Liver (tissue), 3 donors: ENCODE results near the gene MAPT.

ENCODE experiments used
- GABPA ChIP-seq, 2 donors: IDR thresholded peaks in 1 of 2; conservative IDR thresholded peaks in 1 of 2; 2 replicates each; pipeline ENCODE4 v1.6.1; 2016; ENCODE audit warnings: antibody characterized with exemption in 2 of 2, mild to moderate bottlenecking in 1 of 2, moderate library complexity in 1 of 2
- REST ChIP-seq: IDR thresholded peaks from 2 replicates; pipeline ENCODE4 v1.6.1; 2016; ENCODE audit warnings: antibody characterized with exemption, mild to moderate bottlenecking
- RXRA ChIP-seq, 2 donors: IDR thresholded peaks; 2 replicates each; pipeline ENCODE4 v1.6.1; 2017 to 2018; ENCODE audit warnings: antibody characterized with exemption in 2 of 2, mild to moderate bottlenecking in 1 of 2
- TF ChIP-seq, protein P1 (sequence below): IDR thresholded peaks from 2 replicates; pipeline ENCODE4 v1.6.1; 2016; ENCODE audit warnings: antibody characterized with exemption
- TF ChIP-seq, protein P2 (sequence below): fragments of 150-350 bp; IDR thresholded peaks from 2 replicates; pipeline ENCODE4 v1.5.1; 2017; ENCODE audit warnings: improper control_type of control experiment, low read depth, low read length; ENCODE audit not compliant: missing input control
- TF ChIP-seq, protein P3 (sequence below): IDR thresholded peaks from 2 replicates; pipeline ENCODE4 v1.6.1; 2016; ENCODE audit warnings: antibody characterized with exemption
- donor health status: healthy.
- donor health status: healthy.

- TF ChIP-seq, protein P1, sequence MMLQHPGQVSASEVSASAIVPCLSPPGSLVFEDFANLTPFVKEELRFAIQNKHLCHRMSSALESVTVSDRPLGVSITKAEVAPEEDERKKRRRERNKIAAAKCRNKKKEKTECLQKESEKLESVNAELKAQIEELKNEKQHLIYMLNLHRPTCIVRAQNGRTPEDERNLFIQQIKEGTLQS, result no peak
- TF ChIP-seq RXRA (IDR thresholded peaks at IDR 0.05) (no peak), REST (no peak), GABPA (IDR thresholded peaks at IDR 0.05 in 1 of 2, conservative IDR thresholded peaks at IDR 0.05 in 1 of 2) (no peak)
- TF ChIP-seq, protein P2, sequence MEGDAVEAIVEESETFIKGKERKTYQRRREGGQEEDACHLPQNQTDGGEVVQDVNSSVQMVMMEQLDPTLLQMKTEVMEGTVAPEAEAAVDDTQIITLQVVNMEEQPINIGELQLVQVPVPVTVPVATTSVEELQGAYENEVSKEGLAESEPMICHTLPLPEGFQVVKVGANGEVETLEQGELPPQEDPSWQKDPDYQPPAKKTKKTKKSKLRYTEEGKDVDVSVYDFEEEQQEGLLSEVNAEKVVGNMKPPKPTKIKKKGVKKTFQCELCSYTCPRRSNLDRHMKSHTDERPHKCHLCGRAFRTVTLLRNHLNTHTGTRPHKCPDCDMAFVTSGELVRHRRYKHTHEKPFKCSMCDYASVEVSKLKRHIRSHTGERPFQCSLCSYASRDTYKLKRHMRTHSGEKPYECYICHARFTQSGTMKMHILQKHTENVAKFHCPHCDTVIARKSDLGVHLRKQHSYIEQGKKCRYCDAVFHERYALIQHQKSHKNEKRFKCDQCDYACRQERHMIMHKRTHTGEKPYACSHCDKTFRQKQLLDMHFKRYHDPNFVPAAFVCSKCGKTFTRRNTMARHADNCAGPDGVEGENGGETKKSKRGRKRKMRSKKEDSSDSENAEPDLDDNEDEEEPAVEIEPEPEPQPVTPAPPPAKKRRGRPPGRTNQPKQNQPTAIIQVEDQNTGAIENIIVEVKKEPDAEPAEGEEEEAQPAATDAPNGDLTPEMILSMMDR, result no peak
- TF ChIP-seq, protein P3, sequence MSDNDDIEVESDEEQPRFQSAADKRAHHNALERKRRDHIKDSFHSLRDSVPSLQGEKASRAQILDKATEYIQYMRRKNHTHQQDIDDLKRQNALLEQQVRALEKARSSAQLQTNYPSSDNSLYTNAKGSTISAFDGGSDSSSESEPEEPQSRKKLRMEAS, result no peak
Observed at GRCh38 chr17:46074540-46074939, 180.2 kb downstream of the MAPT start.
